ENCODE results near the gene LATS2. TPM values are rescaled to one million over a fixed set of nuclear protein-coding genes. Genes with fewer than 3 reads are reported as not detected.

The LATS2 gene
- total and polyA plus RNA-seq, 2 of the 8 experiments (the other 6 are each of a cell fraction or from before 2014, with no cell fraction given) = 8.3 to 26.2 TPM

GRCh38 chr13:21031594-21032275 lies 29.7 kb downstream of the LATS2 start:
- DNase-seq (ENCODE audit: low read depth in 1 of 2, low spot score in 2 of 2) = no peak
- H3K18ac ChIP-seq (ENCODE audit: extremely low read depth, low read length) = no peak overlapping the region
- TF ChIP-seq EGR1 (IDR thresholded peaks at IDR 0.05; ENCODE audit: borderline replicate concordance, low read depth, low read length) (no peak), CBX8 (IDR thresholded peaks at IDR 0.05; ENCODE audit: borderline replicate concordance, low read depth, low read length) (no peak), NANOG (IDR thresholded peaks at IDR 0.05; ENCODE audit: insufficient read depth, low read depth, low read length, poor library complexity, severe bottlenecking) (no peak), CHD2 (IDR thresholded peaks at IDR 0.05; ENCODE audit: low read length) (no peak), TEAD4 (IDR thresholded peaks at IDR 0.05; ENCODE audit: low read depth, low read length) (no peak), RAD21 (IDR thresholded peaks at IDR 0.05 in 1 of 2, conservative IDR thresholded peaks at IDR 0.05 in 1 of 2; ENCODE audit: low read depth in 2 of 2, low read length in 2 of 2) (no peak), BCL11A (IDR thresholded peaks at IDR 0.05; ENCODE audit: low read depth in 2 of 2, low read length in 2 of 2) (no peak)
- TF ChIP-seq, protein P1, sequence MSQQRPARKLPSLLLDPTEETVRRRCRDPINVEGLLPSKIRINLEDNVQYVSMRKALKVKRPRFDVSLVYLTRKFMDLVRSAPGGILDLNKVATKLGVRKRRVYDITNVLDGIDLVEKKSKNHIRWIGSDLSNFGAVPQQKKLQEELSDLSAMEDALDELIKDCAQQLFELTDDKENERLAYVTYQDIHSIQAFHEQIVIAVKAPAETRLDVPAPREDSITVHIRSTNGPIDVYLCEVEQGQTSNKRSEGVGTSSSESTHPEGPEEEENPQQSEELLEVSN (IDR thresholded peaks at IDR 0.05) = no peak
- H3K56ac ChIP-seq (replicated peaks; ENCODE audit: insufficient read length, low read depth, low read length) = no peak overlapping the region
- H4K20me1 ChIP-seq (replicated peaks in 1 of 2; ENCODE audit: control insufficient read depth in 1 of 2, insufficient read depth in 2 of 2, low read length in 2 of 2) = peaks cover 10 to 18% of the 10 kb centered on the region in 2 experiments
- 93% methylated on average over 8 of the region's 8 CpGs; no CpG with 5 or more reads in 1 of the 2 experiments for WGBS, 2 experiments (ENCODE audit: extremely low coverage in 1 of 2, insufficient coverage in 1 of 2, insufficient read length in 1 of 2, insufficient replicate concordance in 2 of 2, low coverage in 1 of 2, low lambda C conversion rate in 2 of 2, missing lambda C conversion rate in 1 of 2)
- H2BK20ac ChIP-seq (ENCODE audit: low read length) = no peak overlapping the region
- H3K9ac ChIP-seq (replicated peaks in 1 of 4; ENCODE audit: extremely low read depth in 1 of 4, low read depth in 3 of 4, low read length in 3 of 4) = no peak overlapping the region
- H2AK5ac ChIP-seq (ENCODE audit: low read depth, low read length) = no peak overlapping the region
- H4K5ac ChIP-seq (ENCODE audit: insufficient read length, low read depth, low read length) = no peak overlapping the region
- no peak overlapping the region for H4K91ac ChIP-seq (replicated peaks; ENCODE audit: insufficient read length, low read length)
- H3K27ac ChIP-seq (ENCODE audit: low read depth, low read length) = no peak overlapping the region
- no peak overlapping the region for H3K4me3 ChIP-seq (ENCODE audit: extremely low read depth in 1 of 4, insufficient read depth in 2 of 4, low read depth in 3 of 4, low read length in 4 of 4)
- H3K23me2 ChIP-seq (ENCODE audit: low read depth, low read length) = no peaks in the 10 kb centered on the region
- no peak overlapping the region for H3K23ac ChIP-seq (ENCODE audit: insufficient read length)
- H2BK5ac ChIP-seq (ENCODE audit: low read depth, low read length) = no peak overlapping the region
- H2BK120ac ChIP-seq (replicated peaks; ENCODE audit: low read depth, low read length) = no peak overlapping the region
- no peak overlapping the region for H3K4ac ChIP-seq (replicated peaks; ENCODE audit: insufficient read length, low read depth, low read length)
- peaks cover 15% of the 10 kb centered on the region for H3K79me1 ChIP-seq (ENCODE audit: low read depth, low read length)
- no peak overlapping the region for H2BK12ac ChIP-seq (ENCODE audit: low read depth, low read length)
- H3K9me3 ChIP-seq (ENCODE audit: insufficient read depth in 2 of 2, low read depth in 1 of 2, low read length in 1 of 2) = no peaks in the 10 kb centered on the region
- no peak overlapping the region for H2BK15ac ChIP-seq (ENCODE audit: low read length)
- no peak for FAIRE-seq
- no peak overlapping the region for H3K14ac ChIP-seq (ENCODE audit: insufficient read length)
- H3K79me2 ChIP-seq (ENCODE audit: control insufficient read depth in 1 of 2, insufficient read depth in 2 of 2, low read length in 2 of 2) = peaks cover 24 to 87% of the 10 kb centered on the region in 2 experiments
- H3K27me3 ChIP-seq (replicated peaks in 1 of 4; ENCODE audit: control insufficient read depth in 3 of 4, extremely low read depth in 1 of 4, insufficient read depth in 3 of 4, low read length in 3 of 4) = no peaks in the 10 kb centered on the region
- H4K8ac ChIP-seq (ENCODE audit: extremely low read depth, insufficient read depth, low read length) = no peak overlapping the region
- ChIA-PET POLR2A (ENCODE audit: partially characterized antibody) (interaction anchor here (3.4 kb wide), 1 partner anchor 10 kb away, joined by 10 read pairs; no protein-coding TSS in a partner anchor), CTCF (ENCODE audit: partially characterized antibody) (interaction anchor here (0.7 to 1.4 kb wide), 3 partner anchors 9 to 126 kb away, joined by 3 to 4 read pairs (median 4); no protein-coding TSS in a partner anchor)
- no peaks in the 10 kb centered on the region; a peak in 1 of 8 replicates for H3K36me3 ChIP-seq (ENCODE audit: control insufficient read depth in 2 of 4, insufficient read depth in 4 of 4, low read length in 3 of 4)
- H3K4me2 ChIP-seq (ENCODE audit: insufficient read depth in 1 of 2, low read depth in 2 of 2, low read length in 2 of 2) = no peak overlapping the region
- peaks cover 4 to 9% (median 5%) of the 10 kb centered on the region in 4 experiments for H3K4me1 ChIP-seq (replicated peaks in 1 of 4; ENCODE audit: control insufficient read depth in 3 of 4, insufficient read depth in 4 of 4, low read length in 3 of 4)
- H2AFZ ChIP-seq (ENCODE audit: low read length) = no peak overlapping the region
